AG04449 (cell line): ENCODE measurements around the gene TXNRD2.

Experiments used
- CTCF ChIA-PET: fragments of 350-600 bp; formaldehyde crosslinking; extraction: SDS; loops from one replicate; lab custom pipeline; 2021; ENCODE audit warnings: antibody characterized with exemption; lab: Yijun Ruan, JAX
- POLR2A ChIA-PET: fragments of 400-600, 350-600 bp; formaldehyde crosslinking; extraction: SDS; loops from one replicate; lab custom pipeline; 2020; ENCODE audit warnings: antibody characterized with exemption, inconsistent platforms; lab: Yijun Ruan, JAX
- DNase-seq: peaks from one replicate; pipeline ENCODE4 v3.0.0-alpha.2; 2010; ENCODE audit warnings: low read depth, low spot score
- H3K4me3 ChIP-seq: 2 replicates; pipeline ENCODE4 v1.5.1; 2011; ENCODE audit warnings: low read depth, mild to moderate bottlenecking, control low read depth, low read length
- CTCF ChIP-seq: IDR thresholded peaks from one replicate; pipeline ENCODE4 v1.5.1; 2011; ENCODE audit warnings: mild to moderate bottlenecking, moderate library complexity, low read length, control low read depth, inconsistent platforms; ENCODE audit not compliant: insufficient read depth; ENCODE audit errors: missing control alignments

Gene TXNRD2

GRCh38 chr22:19879992-19880785 lies 61.4 kb downstream of the TXNRD2 start:
- ChIA-PET CTCF (interaction anchor here (1.1 to 2.3 kb wide), 3 partner anchors 16 to 149 kb away, joined by 3 to 8 read pairs (median 5); no protein-coding TSS in a partner anchor), POLR2A (interaction anchor here (0.7 to 1.7 kb wide), 3 partner anchors 11 to 61 kb away, joined by 3 to 7 read pairs (median 3); partner anchors contain the start of genes COMT and TXNRD2)
- no peak for DNase-seq
- no peak overlapping the region for H3K4me3 ChIP-seq
- TF ChIP-seq CTCF: no peak

- no peak for TF ChIP-seq CTCF
- CTCF ChIA-PET: interaction anchor here (2.3 kb wide), 1 partner anchor 15 kb away, joined by 5 read pairs; no protein-coding TSS in a partner anchor
- POLR2A ChIA-PET: no interaction called here
- H3K4me3 ChIP-seq: no peak overlapping the region
- DNase-seq: no peak
These were observed 62.0 kb downstream of the TXNRD2 start for GRCh38 chr22:19879643-19879991.

- TF ChIP-seq CTCF: no peak
- ChIA-PET POLR2A (no interaction called here), CTCF (interaction anchor here (1.3 to 2.3 kb wide), 2 partner anchors 15 to 32 kb away, joined by 3 to 5 read pairs; no protein-coding TSS in a partner anchor)
- no peak overlapping the region for H3K4me3 ChIP-seq
- no peak for DNase-seq
These were observed 62.4 kb downstream of the TXNRD2 start for GRCh38 chr22:19879246-19879570.

- no peak for TF ChIP-seq CTCF
- H3K4me3 ChIP-seq: no peak overlapping the region
- ChIA-PET POLR2A (interaction anchor here (0.7 kb wide), 1 partner anchor 25 kb away, joined by 4 read pairs; the partner anchor contains the start of genes GNB1L and RTL10), CTCF (interaction anchor here (1.3 to 3.7 kb wide), 2 partner anchors 32 to 148 kb away, joined by 3 to 16 read pairs; no protein-coding TSS in a partner anchor)
- no peak for DNase-seq
These were observed 63.0 kb downstream of the TXNRD2 start for GRCh38 chr22:19878461-19879245.

GRCh38 chr22:19877626-19878339 lies 63.8 kb downstream of the TXNRD2 start:
- no peak overlapping the region for H3K4me3 ChIP-seq
- TF ChIP-seq CTCF: no peak
- peak; percentile 36 for DNase-seq
- POLR2A ChIA-PET: interaction anchor here (0.7 kb wide), 1 partner anchor 24 kb away, joined by 4 read pairs; the partner anchor contains the start of genes GNB1L and RTL10
- CTCF ChIA-PET: interaction anchor here (1.3 to 3.7 kb wide), 2 partner anchors 33 to 147 kb away, joined by 3 to 16 read pairs; no protein-coding TSS in a partner anchor
